Transverse colon (tissue), 4 donors: ENCODE results near the gene CSH2. TPM values are rescaled to one million over a fixed set of nuclear protein-coding genes. Genes with fewer than 3 reads are reported as not detected.

ENCODE experiments used
- DNase-seq: peaks from one replicate; pipeline ENCODE4 v3.0.0-alpha.2; 2019
- H3K27ac ChIP-seq, 4 donors: fragments of 200-600 bp; sonication (generic); 2 replicates each; pipeline ENCODE4 v1.5.1; 2016 to 2018; ENCODE audit warnings: inconsistent platforms in 4 of 4
- H3K27me3 ChIP-seq: fragments of 200-600 bp; sonication (generic); 2 replicates; pipeline ENCODE4 v1.5.1; 2017; ENCODE audit warnings: inconsistent platforms
- H3K36me3 ChIP-seq, 4 donors: fragments of 200-600 bp; sonication (generic); 2 replicates each; pipeline ENCODE4 v1.5.1; 2017 to 2019; ENCODE audit warnings: inconsistent platforms in 4 of 4
- H3K4me1 ChIP-seq, 4 donors: fragments of 200-600 bp; sonication (generic); 2 replicates each; pipeline ENCODE4 v1.5.1; 2017 to 2020; ENCODE audit warnings: inconsistent platforms in 4 of 4
- H3K4me3 ChIP-seq, 4 donors: fragments of 200-600 bp; sonication (generic); 1 replicate in 1 of 4; 2 replicates in 3 of 4; pipeline versions ENCODE4 v1.5.1 to v1.6.1; 2017 to 2019; ENCODE audit warnings: inconsistent platforms in 4 of 4
- H3K9me3 ChIP-seq, 2 donors: fragments of 200-600 bp; sonication (generic); 2 replicates each; pipeline ENCODE4 v1.5.1; 2017 to 2019; ENCODE audit warnings: inconsistent platforms in 2 of 2
- CTCF ChIP-seq, 5 experiments: fragments of 200-600 bp in 3 of 5; fragments of 450-650 bp in 2 of 5; sonication (generic) in 3 of 5; IDR thresholded peaks; 1 replicate in 2 of 5; 2 replicates in 3 of 5; pipeline ENCODE4 v1.5.1; 2016 to 2017; ENCODE audit warnings: antibody characterized with exemption in 5 of 5, inconsistent platforms in 3 of 5, mild to moderate bottlenecking in 2 of 5, moderate library complexity in 1 of 5
- EP300 ChIP-seq: sonication (generic); formaldehyde crosslinking; IDR thresholded peaks from one replicate; pipeline ENCODE4 v1.6.1; 2017; ENCODE audit warnings: antibody characterized with exemption, low read depth
- POLR2A ChIP-seq: fragments of 450-650 bp; IDR thresholded peaks from one replicate; pipeline ENCODE4 v1.6.1; 2016; ENCODE audit warnings: antibody characterized with exemption, mild to moderate bottlenecking, moderate library complexity
- POLR2AphosphoS5 ChIP-seq, 3 donors: sonication (generic); formaldehyde crosslinking; IDR thresholded peaks; one replicate each; pipeline ENCODE4 v1.6.1; 2016; ENCODE audit warnings: antibody characterized with exemption in 3 of 3
- WGBS, 2 donors: methylation state at CpG; one replicate each; pipeline ENCODE4 v1.1.5; 2018; ENCODE audit warnings: low coverage in 1 of 2; 5-methylcytosine and 5-hydroxymethylcytosine counted together
- in situ Hi-C, 4 donors: fragments of 200-750 bp; cut with MboI; loops; one replicate each; pipeline versions ENCODE4 v1.15.0 to v1.15.1; 2017; ENCODE audit warnings: low sequenced_read_pairs in 3 of 4, low pct_ligation_motif_present in 1 of 4, low pct_unique_long_range_greater_than_20kb in 1 of 4
- intact Hi-C: fragments of 100-400 bp; cut with DNase I; formaldehyde crosslinking; loops from one replicate; pipeline ENCODE4 v1.15.1; 2023; ENCODE audit warnings: low total_unique reads
- total RNA-seq, 4 donors: library from RNA; depleted of rRNA; stranded (reverse); fragments of >200 nt; gene quantifications; one replicate each; pipeline ENCODE4 v1.1.0, GENCODE V29; 2016

Gene CSH2
- total RNA-seq, 4 donors from 2014 or later = not detected

- WGBS, 2 donors = 79% methylated on average over 5 of the region's 5 CpGs; no CpG with 5 or more reads in 1 of the 2 donors
- H3K27me3 ChIP-seq = no peaks in the 10 kb centered on the region
- H3K4me3 ChIP-seq = no peak overlapping the region
- H3K9me3 ChIP-seq = no peaks in the 10 kb centered on the region
- no peak for DNase-seq
- peak overlapping the region; percentile 96 to 99 (median 97) for H3K27ac ChIP-seq
- TF ChIP-seq CTCF (IDR thresholded peaks at IDR 0.05) (no peak), POLR2AphosphoS5 (IDR thresholded peaks at IDR 0.05) (no peak), POLR2A (no peak)
- in situ Hi-C loops = no loop called here
- intact Hi-C loops = no loop called here
- peaks cover 29 to 61% (median 48%) of the 10 kb centered on the region in 4 donors for H3K4me1 ChIP-seq
- peaks cover 0 to 26% (median 6%) of the 10 kb centered on the region in 4 donors for H3K36me3 ChIP-seq
These were observed 35.4 kb downstream of the CSH2 start for GRCh38 chr17:63837962-63838600.

GRCh38 chr17:63837480-63837879, 36.0 kb downstream of the CSH2 start:
- no peak for DNase-seq
- Histone ChIP-seq H3K4me1 (peaks cover 29 to 61% (median 48%) of the 10 kb centered on the region in 4 donors), H3K27me3 (no peaks in the 10 kb centered on the region), H3K9me3 (no peaks in the 10 kb centered on the region), H3K4me3 (no peak overlapping the region), H3K27ac (peak overlapping the region; percentile 96 to 99 (median 97)), H3K36me3 (peaks cover 0 to 32% (median 9%) of the 10 kb centered on the region in 4 donors)
- 90% methylated on average over 11 of the region's 12 CpGs; no CpG with 5 or more reads in 1 of the 2 donors for WGBS, 2 donors
- TF ChIP-seq POLR2AphosphoS5 (IDR thresholded peaks at IDR 0.05) = no peak
- no peak for TF ChIP-seq EP300
- no peak for TF ChIP-seq POLR2A
- no peak for TF ChIP-seq CTCF (IDR thresholded peaks at IDR 0.05)
- in situ Hi-C loops (no loop called here), intact Hi-C loops (no loop called here)

- 99% methylated on average over 7 of the region's 7 CpGs; no CpG with 5 or more reads in 1 of the 2 donors for WGBS, 2 donors
- in situ Hi-C loops = no loop called here
- intact Hi-C loops = no loop called here
- Histone ChIP-seq H3K27ac (peak overlapping the region in 3 of 4 donors; percentile 96 to 99 (median 97)), H3K4me1 (peaks cover 29 to 61% (median 48%) of the 10 kb centered on the region in 4 donors), H3K9me3 (no peaks in the 10 kb centered on the region), H3K27me3 (no peaks in the 10 kb centered on the region), H3K36me3 (peaks cover 0 to 39% (median 13%) of the 10 kb centered on the region in 4 donors), H3K4me3 (no peak overlapping the region)
- TF ChIP-seq EP300 = no peak
- no peak for DNase-seq
These were observed 36.7 kb downstream of the CSH2 start for GRCh38 chr17:63836811-63837210.

- in situ Hi-C loops (no loop called here), intact Hi-C loops (no loop called here)
- Histone ChIP-seq H3K27ac (peak overlapping the region in 2 of 4 donors; percentile 1 to 28), H3K9me3 (no peaks in the 10 kb centered on the region), H3K4me1 (peaks cover 16 to 47% (median 34%) of the 10 kb centered on the region in 4 donors), H3K27me3 (no peaks in the 10 kb centered on the region), H3K4me3 (no peak overlapping the region), H3K36me3 (peaks cover 0 to 55% (median 23%) of the 10 kb centered on the region in 4 donors)
- no peak for DNase-seq
- 91 to 96% methylated on average over 7 to 9 of the region's 9 CpGs for WGBS, 2 donors
- TF ChIP-seq CTCF (IDR thresholded peaks at IDR 0.05) (no peak), POLR2AphosphoS5 (IDR thresholded peaks at IDR 0.05) (no peak), POLR2A (no peak), EP300 (no peak)
These were observed 38.2 kb downstream of the CSH2 start for GRCh38 chr17:63835167-63835720.
